Loucy (cell line): ENCODE measurements around the gene LRP1-AS.

Experiments used
- EZH2phosphoT487 ChIP-seq: fragments of 200-600 bp; IDR thresholded peaks from 2 replicates; pipeline ENCODE4 v1.6.1; 2018; ENCODE audit warnings: antibody characterized with exemption, mild to moderate bottlenecking, moderate library complexity, borderline replicate concordance
- TF ChIP-seq, protein P1 (sequence below): fragments of 200-600 bp; sonication (generic); conservative IDR thresholded peaks from 2 replicates; pipeline ENCODE4 v1.5.1; 2014; ENCODE audit warnings: mild to moderate bottlenecking, antibody characterized with exemption, low read length

DNA sequence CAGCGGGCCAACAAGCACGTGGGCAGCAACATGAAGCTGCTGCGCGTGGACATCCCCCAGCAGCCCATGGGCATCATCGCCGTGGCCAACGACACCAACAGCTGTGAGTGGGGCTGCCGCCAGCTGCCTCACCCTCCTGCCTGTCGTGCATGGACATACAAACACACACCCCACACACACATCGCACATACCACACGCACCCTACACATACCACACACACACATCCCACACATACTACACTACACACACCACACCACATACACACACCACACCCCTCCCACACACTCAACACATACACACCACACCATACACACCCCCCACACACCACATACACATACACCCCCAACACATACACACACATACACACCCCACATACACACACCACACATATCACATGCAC is 44.0 kb upstream of the LRP1-AS start:
- TF ChIP-seq, protein P1, sequence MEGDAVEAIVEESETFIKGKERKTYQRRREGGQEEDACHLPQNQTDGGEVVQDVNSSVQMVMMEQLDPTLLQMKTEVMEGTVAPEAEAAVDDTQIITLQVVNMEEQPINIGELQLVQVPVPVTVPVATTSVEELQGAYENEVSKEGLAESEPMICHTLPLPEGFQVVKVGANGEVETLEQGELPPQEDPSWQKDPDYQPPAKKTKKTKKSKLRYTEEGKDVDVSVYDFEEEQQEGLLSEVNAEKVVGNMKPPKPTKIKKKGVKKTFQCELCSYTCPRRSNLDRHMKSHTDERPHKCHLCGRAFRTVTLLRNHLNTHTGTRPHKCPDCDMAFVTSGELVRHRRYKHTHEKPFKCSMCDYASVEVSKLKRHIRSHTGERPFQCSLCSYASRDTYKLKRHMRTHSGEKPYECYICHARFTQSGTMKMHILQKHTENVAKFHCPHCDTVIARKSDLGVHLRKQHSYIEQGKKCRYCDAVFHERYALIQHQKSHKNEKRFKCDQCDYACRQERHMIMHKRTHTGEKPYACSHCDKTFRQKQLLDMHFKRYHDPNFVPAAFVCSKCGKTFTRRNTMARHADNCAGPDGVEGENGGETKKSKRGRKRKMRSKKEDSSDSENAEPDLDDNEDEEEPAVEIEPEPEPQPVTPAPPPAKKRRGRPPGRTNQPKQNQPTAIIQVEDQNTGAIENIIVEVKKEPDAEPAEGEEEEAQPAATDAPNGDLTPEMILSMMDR, result no peak
- no peak for TF ChIP-seq EZH2phosphoT487
